ENCODE measurements around the gene ALPI.
"Not testable (repeated sequence)": the region's sequence is repeated elsewhere in the genome, so short reads cannot be mapped to it uniquely, and the experiment has no call there.

- TF ChIP-seq CTCF (IDR thresholded peaks at IDR 0.05; ENCODE audit: low read depth, low read length); POLR2A (IDR thresholded peaks at IDR 0.05; ENCODE audit: extremely low read depth, insufficient read length): not testable (repeated sequence)
These were observed 47.7 kb upstream of the ALPI start for GRCh38 chr2:232408269-232408668.

Data from NB4 (cell line).